ENCODE measurements around the gene DNASE1L2. TPM values are rescaled to one million over a fixed set of nuclear protein-coding genes. Genes with fewer than 3 reads are reported as not detected.

DNASE1L2 gene
- total and polyA plus RNA-seq, 2 donors (not counting 3 experiments of a cell fraction or from before 2014, with no cell fraction given): 0.57 to 1.2 TPM

DNA sequence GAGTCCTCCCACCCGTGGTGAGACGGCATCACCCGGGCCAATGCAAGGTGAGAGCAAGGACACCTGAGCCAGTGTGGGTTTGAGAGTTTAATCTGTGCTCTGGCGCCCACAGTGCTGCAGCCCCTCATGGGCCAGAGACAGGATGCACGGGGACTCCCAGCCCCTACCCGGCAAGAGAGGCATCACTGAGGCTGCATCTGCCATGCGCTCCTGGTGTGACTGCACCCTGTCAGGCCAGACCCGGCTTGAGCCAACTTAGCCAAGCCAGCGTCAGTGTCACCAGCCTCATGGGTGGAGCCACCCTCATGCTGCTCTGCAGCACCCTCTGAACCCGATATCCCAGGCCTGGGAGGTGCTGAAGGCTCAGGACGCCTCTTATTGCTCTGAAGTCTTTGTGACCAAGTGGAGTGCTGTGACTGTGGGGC is 24.3 kb upstream of the DNASE1L2 start:
- DNase-seq (ENCODE audit: low read depth, low spot score): no peak
- BruUV-seq (replicated peaks): no TSS peak
- no peak overlapping the region for H3K4me2 ChIP-seq (ENCODE audit: insufficient read depth, low read length)
- H3K9me3 ChIP-seq (replicated peaks; ENCODE audit: control insufficient read depth, insufficient read depth, low read length): no peaks in the 10 kb centered on the region
- no peak overlapping the region for H2AFZ ChIP-seq (ENCODE audit: low read depth, low read length)
- H3K4me3 ChIP-seq (replicated peaks in 1 of 3; ENCODE audit: insufficient read depth in 1 of 3, low read depth in 1 of 3, low read length in 3 of 3): no peak overlapping the region
- no peaks in the 10 kb centered on the region for H3K27me3 ChIP-seq (ENCODE audit: control insufficient read depth in 2 of 2, insufficient read depth in 2 of 2, low read length in 2 of 2)
- no peak overlapping the region for H3K9ac ChIP-seq (replicated peaks; ENCODE audit: extremely low read depth, insufficient read depth, low read length)
- H4K20me1 ChIP-seq (replicated peaks; ENCODE audit: control insufficient read depth, extremely low read depth, insufficient read depth, low read length): no peaks in the 10 kb centered on the region
- no peak overlapping the region for H3K27ac ChIP-seq (ENCODE audit: insufficient read depth, low read depth, low read length)
- peaks cover 25% of the 10 kb centered on the region for H3K79me2 ChIP-seq (ENCODE audit: control insufficient read depth, insufficient read depth, low read length)
- ChIA-PET CTCF (no interaction called here), POLR2A (interaction anchor here (2.1 kb wide), 1 partner anchor 57 kb away, joined by 9 read pairs; the partner anchor contains the start of gene TRAF7)
- TF ChIP-seq CTCF (IDR thresholded peaks at IDR 0.05; ENCODE audit: extremely low read depth in 1 of 2, insufficient read depth in 1 of 2, low read depth in 1 of 2, low read length in 2 of 2) (no peak), MYC (IDR thresholded peaks at IDR 0.05; ENCODE audit: low read depth, low read length) (no peak), GATA2 (IDR thresholded peaks at IDR 0.05; ENCODE audit: insufficient read depth, insufficient read length, low read depth, low read length) (no peak), EZH2 (IDR thresholded peaks at IDR 0.05; ENCODE audit: borderline replicate concordance, low read depth, low read length, severe bottlenecking) (no peak), POLR2A (IDR thresholded peaks at IDR 0.05; ENCODE audit: low read depth, low read length) (no peak), FOS (IDR thresholded peaks at IDR 0.05; ENCODE audit: borderline replicate concordance, insufficient read depth, low read length) (no peak), POLR2AphosphoS5 (IDR thresholded peaks at IDR 0.05; ENCODE audit: insufficient read depth, low read depth, low read length) (no peak), JUN (IDR thresholded peaks at IDR 0.05; ENCODE audit: borderline replicate concordance, insufficient read depth, insufficient read length, low read depth) (no peak)
- TF ChIP-seq, protein P1, sequence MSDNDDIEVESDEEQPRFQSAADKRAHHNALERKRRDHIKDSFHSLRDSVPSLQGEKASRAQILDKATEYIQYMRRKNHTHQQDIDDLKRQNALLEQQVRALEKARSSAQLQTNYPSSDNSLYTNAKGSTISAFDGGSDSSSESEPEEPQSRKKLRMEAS (IDR thresholded peaks at IDR 0.05; ENCODE audit: insufficient read depth, insufficient read length): no peak
- dilution Hi-C loops (cut with MboI; ENCODE audit: extremely low pct_ligation_motif_present, low sequenced_read_pairs) (no loop called here), intact Hi-C loops (cut with micrococcal nuclease) (no loop called here)
- H3K4me1 ChIP-seq (ENCODE audit: control insufficient read depth, extremely low read depth, insufficient read depth, low read length): peaks cover 15% of the 10 kb centered on the region
- no peak for FAIRE-seq
- H3K9me1 ChIP-seq (replicated peaks; ENCODE audit: control insufficient read depth, extremely low read depth, insufficient read depth, low read length): no peaks in the 10 kb centered on the region
- H3K36me3 ChIP-seq (ENCODE audit: control insufficient read depth in 2 of 2, extremely low read depth in 1 of 2, insufficient read depth in 2 of 2, low read length in 2 of 2): peaks cover 0 to 19% of the 10 kb centered on the region in 2 experiments
